NOMO-1 (cell line): ENCODE measurements around the gene PLXNA2.
A peak's percentile ranks its signal among the peaks of the same experiment; 100 is the strongest.

Source experiments
- DNase-seq, 2 experiments: peaks; one replicate each; lab custom pipeline; 2025; ENCODE audit not compliant: unreplicated experiment in 2 of 2; lab: John Stamatoyannopoulos, UW

PLXNA2 gene

GRCh38 chr1:208265525-208265924 is 21.3 kb upstream of the PLXNA2 start:
- no peak for DNase-seq

- DNase-seq, result no peak
Observed at GRCh38 chr1:208265122-208265469, 20.9 kb upstream of the PLXNA2 start.

GRCh38 chr1:208264469-208265121 is 20.4 kb upstream of the PLXNA2 start:
- DNase-seq, result no peak

GRCh38 chr1:208261874-208262273 is 17.7 kb upstream of the PLXNA2 start:
- no peak for DNase-seq

- no peak for DNase-seq
Observed at GRCh38 chr1:208258277-208258676, 14.1 kb upstream of the PLXNA2 start.

GRCh38 chr1:208257351-208257750 is 13.2 kb upstream of the PLXNA2 start:
- no peak for DNase-seq

GRCh38 chr1:208256556-208256955 is 12.4 kb upstream of the PLXNA2 start:
- DNase-seq, result no peak

GRCh38 chr1:208256091-208256490 is 11.9 kb upstream of the PLXNA2 start:
- no peak for DNase-seq

GRCh38 chr1:208254862-208255261 is 10.7 kb upstream of the PLXNA2 start:
- DNase-seq, result no peak

GRCh38 chr1:208254376-208254775 is 10.2 kb upstream of the PLXNA2 start:
- DNase-seq, result no peak

GRCh38 chr1:208252836-208253576 is 8.8 kb upstream of the PLXNA2 start:
- DNase-seq, result no peak

GRCh38 chr1:208251911-208252835 is 8.0 kb upstream of the PLXNA2 start:
- no peak for DNase-seq

- DNase-seq, result no peak
Observed at GRCh38 chr1:208251015-208251414, 6.8 kb upstream of the PLXNA2 start.

GRCh38 chr1:208250613-208251012 is 6.4 kb upstream of the PLXNA2 start:
- DNase-seq, result no peak

GRCh38 chr1:208248991-208249696 is 5.0 kb upstream of the PLXNA2 start:
- no peak for DNase-seq

- no peak for DNase-seq
Observed at GRCh38 chr1:208248307-208248801, 4.2 kb upstream of the PLXNA2 start.

GRCh38 chr1:208247696-208248095 is 3.5 kb upstream of the PLXNA2 start:
- no peak for DNase-seq

- DNase-seq, result peak; percentile 60 to 84
Observed at GRCh38 chr1:208245185-208245705, 1.1 kb upstream of the PLXNA2 start.

- peak; percentile 11 to 32 for DNase-seq
Observed at GRCh38 chr1:208243527-208243966, 637 bp downstream of the PLXNA2 start.

GRCh38 chr1:208242941-208243526 is 1.1 kb downstream of the PLXNA2 start:
- DNase-seq, result peak in 1 of 2 experiments; percentile 32
